Ureter (tissue), 1 donor: ENCODE data around the gene WFIKKN1. TPM values are rescaled to one million over a fixed set of nuclear protein-coding genes. Genes with fewer than 3 reads are reported as not detected.
"Not testable (repeated sequence)": the region's sequence is repeated elsewhere in the genome, so short reads cannot be mapped to it uniquely, and the experiment has no call there.

Experiments used
- DNase-seq: peaks from one replicate; pipeline ENCODE4 v3.0.0-alpha.2; 2020; ENCODE audit warnings: low spot score
- total RNA-seq: library from RNA; stranded (reverse); gene quantifications from one replicate; pipeline ENCODE4 v1.2.4, GENCODE V29; 2023
- donor health status: DM: yes; HTN: yes; CAD: no.

The WFIKKN1 gene
- total RNA-seq, 1 donor from 2014 or later: 0.65 TPM

GRCh38 chr16:595094-595528 is 35.7 kb upstream of the WFIKKN1 start:
- no peak for DNase-seq

- DNase-seq: no peak
These were observed 34.6 kb upstream of the WFIKKN1 start for GRCh38 chr16:595942-596735.

GRCh38 chr16:596736-597060 is 34.1 kb upstream of the WFIKKN1 start:
- no peak for DNase-seq

- not testable (repeated sequence) for DNase-seq
These were observed 33.1 kb upstream of the WFIKKN1 start for GRCh38 chr16:597655-598054.

- no peak for DNase-seq
These were observed 31.7 kb upstream of the WFIKKN1 start for GRCh38 chr16:598823-599739.

- DNase-seq: no peak
These were observed 30.0 kb upstream of the WFIKKN1 start for GRCh38 chr16:600781-601180.

GRCh38 chr16:603933-604332 is 26.9 kb upstream of the WFIKKN1 start:
- no peak for DNase-seq

GRCh38 chr16:606656-607307 is 24.0 kb upstream of the WFIKKN1 start:
- no peak for DNase-seq

GRCh38 chr16:608019-608418 is 22.8 kb upstream of the WFIKKN1 start:
- DNase-seq: no peak

GRCh38 chr16:609316-609715 is 21.5 kb upstream of the WFIKKN1 start:
- no peak for DNase-seq

- DNase-seq: no peak
These were observed 20.8 kb upstream of the WFIKKN1 start for GRCh38 chr16:609984-610383.

- no peak for DNase-seq
These were observed 20.0 kb upstream of the WFIKKN1 start for GRCh38 chr16:610513-611381.

- DNase-seq: no peak
These were observed 15.7 kb upstream of the WFIKKN1 start for GRCh38 chr16:615122-615521.

GRCh38 chr16:616733-617586 is 13.8 kb upstream of the WFIKKN1 start:
- DNase-seq: no peak

GRCh38 chr16:617855-618254 is 12.9 kb upstream of the WFIKKN1 start:
- no peak for DNase-seq

- no peak for DNase-seq
These were observed 11.2 kb upstream of the WFIKKN1 start for GRCh38 chr16:619476-620100.

GRCh38 chr16:620700-621525 is 9.9 kb upstream of the WFIKKN1 start:
- no peak for DNase-seq

- no peak for DNase-seq
These were observed 9.2 kb upstream of the WFIKKN1 start for GRCh38 chr16:621526-622105.

- no peak for DNase-seq
These were observed 7.9 kb upstream of the WFIKKN1 start for GRCh38 chr16:622920-623280.
